GM21447 (cell line): ENCODE data around the gene APLP2.
"Not testable (repeated sequence)": the region's sequence is repeated elsewhere in the genome, so short reads cannot be mapped to it uniquely, and the experiment has no call there.

Experiments
- ATAC-seq: cut with Tn5 transposase; IDR thresholded peaks from one replicate; pipeline ENCODE4 v1.9.1; 2021; ENCODE audit not compliant: unreplicated experiment

The APLP2 gene

DNA sequence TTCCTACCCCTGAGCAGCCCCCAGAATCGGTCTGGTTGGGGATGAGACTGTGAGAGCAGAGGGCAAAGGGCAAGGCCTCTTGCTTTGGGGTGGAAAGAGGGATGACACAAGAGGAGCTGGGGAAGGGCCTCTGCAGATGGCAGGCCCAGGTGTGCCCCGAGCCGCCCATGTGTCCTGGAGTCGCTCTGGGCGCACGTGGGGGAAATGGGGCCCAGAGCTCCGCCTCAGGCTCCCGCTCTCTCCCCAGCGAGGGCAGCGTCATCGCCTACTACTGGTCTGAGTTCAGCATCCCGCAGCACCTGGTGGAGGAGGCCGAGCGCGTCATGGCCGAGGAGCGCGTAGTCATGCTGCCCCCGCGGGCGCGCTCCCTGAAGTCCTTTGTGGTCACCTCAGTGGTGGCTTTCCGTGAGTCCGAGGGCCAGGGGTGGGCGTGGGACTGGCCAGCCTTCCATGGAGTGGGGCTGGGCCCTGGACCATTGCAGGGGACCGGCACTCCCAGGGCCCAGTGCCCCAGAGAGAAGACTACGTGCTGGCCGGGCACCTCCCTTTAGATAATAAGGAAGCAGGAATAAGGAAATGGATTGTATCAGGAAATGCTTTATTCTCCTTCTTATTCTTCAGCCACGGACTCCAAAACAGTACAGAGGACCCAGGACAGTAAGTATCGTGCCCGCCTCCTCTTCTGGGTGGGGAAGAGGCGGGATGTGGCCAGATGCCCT lies 120.0 kb downstream of the APLP2 start:
- no peak for ATAC-seq

DNA sequence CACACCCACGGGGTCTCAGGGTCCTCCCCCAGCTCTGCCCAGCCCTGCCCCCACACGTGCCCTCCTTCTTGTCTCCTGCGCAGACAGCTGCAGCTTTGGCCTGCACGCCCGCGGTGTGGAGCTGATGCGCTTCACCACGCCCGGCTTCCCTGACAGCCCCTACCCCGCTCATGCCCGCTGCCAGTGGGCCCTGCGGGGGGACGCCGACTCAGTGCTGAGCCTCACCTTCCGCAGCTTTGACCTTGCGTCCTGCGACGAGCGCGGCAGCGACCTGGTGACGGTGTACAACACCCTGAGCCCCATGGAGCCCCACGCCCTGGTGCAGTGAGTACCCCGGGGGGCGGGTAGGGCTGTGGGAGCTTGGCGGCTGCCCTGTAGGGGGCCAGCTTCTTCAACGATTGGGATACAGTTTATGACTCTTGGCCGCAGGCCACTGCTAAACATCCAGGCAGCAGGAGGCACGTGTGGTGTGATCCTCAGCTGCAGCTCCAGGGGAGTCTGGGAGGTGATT lies 120.7 kb downstream of the APLP2 start:
- ATAC-seq, result no peak

DNA sequence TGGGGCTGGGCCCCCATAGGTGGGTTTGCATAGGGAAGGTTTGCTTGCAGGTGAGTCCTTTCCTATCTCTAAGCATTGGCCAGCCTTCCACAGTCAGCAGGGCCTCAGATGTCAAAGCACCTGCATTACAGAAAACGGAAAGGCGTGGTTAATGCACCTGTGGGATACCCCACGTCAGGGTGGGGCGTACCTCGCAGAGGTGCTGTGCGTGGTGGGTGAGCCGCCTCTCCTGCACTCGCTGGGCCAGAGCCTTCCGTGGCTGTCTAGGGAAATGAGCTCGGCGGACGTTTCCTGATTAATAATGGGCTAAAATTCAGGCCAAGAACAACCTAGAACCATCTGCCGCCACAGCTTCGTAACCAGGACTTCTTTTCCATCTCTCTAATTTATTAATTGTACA lies 122.2 kb downstream of the APLP2 start:
- no peak for ATAC-seq

DNA sequence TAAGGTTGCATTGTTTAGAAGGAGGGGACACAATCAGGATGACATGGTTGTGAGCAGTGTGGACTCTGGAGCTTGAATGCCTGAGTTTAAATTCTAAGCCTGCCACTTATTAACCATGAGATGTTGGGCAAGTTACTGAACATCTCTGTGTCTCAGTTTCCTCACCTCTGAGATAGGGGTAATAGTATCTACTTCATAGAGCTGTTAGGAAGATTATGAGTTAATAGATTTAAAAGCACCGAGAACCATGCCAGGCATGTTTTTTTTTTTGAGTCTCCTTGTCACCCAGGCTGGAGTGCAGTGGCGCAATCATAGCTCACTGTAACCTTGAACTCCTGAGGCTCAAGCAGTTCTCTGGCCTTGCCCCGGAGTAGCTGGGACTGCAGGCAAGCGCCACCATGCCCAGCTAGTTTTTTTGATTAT lies 123.2 kb downstream of the APLP2 start:
- ATAC-seq, result no peak

DNA sequence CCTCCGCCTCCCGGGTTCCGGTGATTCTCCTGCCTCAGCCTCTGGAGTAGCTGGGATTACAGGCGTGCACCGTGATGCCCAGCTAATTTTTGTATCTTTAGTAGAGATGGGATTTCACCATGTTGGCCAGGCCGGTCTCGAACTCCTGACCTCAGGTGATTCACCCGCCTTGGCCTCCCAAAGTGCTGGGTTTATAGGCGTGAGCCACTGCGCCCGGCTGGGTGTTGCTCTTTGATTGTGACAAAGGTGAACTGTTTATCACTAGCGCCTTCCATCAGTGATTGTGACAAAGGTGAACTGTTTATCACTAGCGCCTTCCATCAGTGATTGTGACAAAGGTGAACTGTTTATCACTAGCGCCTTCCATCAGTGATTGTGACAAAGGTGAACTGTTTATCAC lies 123.9 kb downstream of the APLP2 start:
- not testable (repeated sequence) for ATAC-seq
